B cell (primary cell): Measurements from ENCODE around the gene MYH10. TPM values are rescaled to one million over a fixed set of nuclear protein-coding genes. Genes with fewer than 3 reads are reported as not detected.

Source experiments
- ATAC-seq: fragments of 200-7000 bp; cut with Tn5 transposase; one replicate; pipeline ENCODE4 v1.10.0; 2021; ENCODE audit warnings: low read depth, mild to moderate bottlenecking, moderate number of reproducible peaks, moderate library complexity
- CTCF ChIA-PET: fragments of 350-600 bp; sonication (Branson Sonifier 250); formaldehyde crosslinking; loops from one replicate; lab custom pipeline; 2021; ENCODE audit warnings: antibody characterized with exemption, inconsistent platforms; lab: Charles Lee
- POLR2A ChIA-PET: fragments of 350-600 bp; sonication (Branson Sonifier 250); formaldehyde crosslinking; loops from one replicate; lab custom pipeline; 2021; ENCODE audit warnings: antibody characterized with exemption; lab: Charles Lee
- DNase-seq: peaks from one replicate; pipeline ENCODE4 v3.0.0; 2013
- H2AFZ ChIP-seq: 2 replicates; pipeline ENCODE4 v1.6.1; 2012; ENCODE audit warnings: mild to moderate bottlenecking, low read depth, low read length; ENCODE audit not compliant: insufficient read depth, poor library complexity, severe bottlenecking
- H3K27ac ChIP-seq, 2 donors: 1 replicate in 1 of 2; 2 replicates in 1 of 2; pipeline ENCODE4 v1.5.1; 2012 to 2013; ENCODE audit warnings: low read length in 2 of 2, mild to moderate bottlenecking in 2 of 2, moderate library complexity in 1 of 2
- H3K27me3 ChIP-seq, 4 experiments: fragments of 200-600 bp in 1 of 4; sonication (generic) in 1 of 4; replicated peaks in 1 of 4; 1 replicate in 2 of 4; 2 replicates in 2 of 4; pipeline versions ENCODE4 v1.6.1 to v1.7.0; 2013 to 2016; ENCODE audit warnings: low read length in 3 of 4, mild to moderate bottlenecking in 2 of 4, mixed read lengths in 1 of 4, moderate library complexity in 1 of 4; ENCODE audit not compliant: insufficient read depth in 4 of 4, control insufficient read depth in 3 of 4; ENCODE audit errors: control extremely low read depth in 1 of 4
- H3K36me3 ChIP-seq, 2 experiments: replicated peaks in 1 of 2; 1 replicate in 1 of 2; 2 replicates in 1 of 2; pipeline versions ENCODE4 v1.6.1 to v1.7.1; 2013; ENCODE audit warnings: low read length in 1 of 2; ENCODE audit not compliant: insufficient read depth in 2 of 2, control insufficient read depth in 1 of 2; ENCODE audit errors: control extremely low read depth in 1 of 2, extremely low read depth in 1 of 2
- H3K4me1 ChIP-seq, 2 donors: fragments of 200-600 bp in 1 of 2; sonication (generic) in 1 of 2; 1 replicate in 1 of 2; 2 replicates in 1 of 2; pipeline versions ENCODE4 v1.5.1 to v1.6.1; 2013 to 2017; ENCODE audit warnings: low read length in 2 of 2; ENCODE audit not compliant: control insufficient read depth in 2 of 2, insufficient read depth in 2 of 2
- H3K4me2 ChIP-seq: replicated peaks from 2 replicates; pipeline ENCODE3; 2012; ENCODE audit warnings: mild to moderate bottlenecking, low read depth, low read length; ENCODE audit not compliant: poor library complexity, severe bottlenecking
- H3K4me3 ChIP-seq, 5 experiments: fragments of 200-600 bp in 1 of 5; sonication (generic) in 1 of 5; 1 replicate in 3 of 5; 2 replicates in 2 of 5; pipeline versions ENCODE4 v1.5.1 to v1.7.0; 2011 to 2016; ENCODE audit warnings: low read length in 4 of 5, mild to moderate bottlenecking in 4 of 5, low read depth in 2 of 5, control low read depth in 1 of 5, moderate library complexity in 1 of 5; ENCODE audit not compliant: insufficient read depth in 1 of 5; ENCODE audit errors: control extremely low read depth in 1 of 5, extremely low read depth in 1 of 5
- H3K79me2 ChIP-seq: fragments of 200-600 bp; sonication (generic); one replicate; pipeline ENCODE4 v1.6.0; 2016; ENCODE audit warnings: low read length; ENCODE audit not compliant: control insufficient read depth, insufficient read depth
- H3K9ac ChIP-seq: fragments of 200-600 bp; sonication (generic); 2 replicates; pipeline ENCODE4 v1.6.1; 2017; ENCODE audit warnings: mild to moderate bottlenecking, low read length, moderate library complexity
- H3K9me3 ChIP-seq, 3 donors: one replicate each; pipeline versions ENCODE4 v1.6.1 to v1.7.1; 2013; ENCODE audit warnings: low read length in 2 of 3; ENCODE audit not compliant: control insufficient read depth in 2 of 3, insufficient read depth in 1 of 3; ENCODE audit errors: control extremely low read depth in 1 of 3
- H4K20me1 ChIP-seq: 2 replicates; pipeline ENCODE4 v1.6.0; 2012; ENCODE audit warnings: mild to moderate bottlenecking, low read length; ENCODE audit not compliant: insufficient read depth, control insufficient read depth, poor library complexity, severe bottlenecking
- H3K27ac Mint-ChIP-seq: one replicate; pipeline ENCODE4 v1.8.0; 2021; ENCODE audit warnings: mixed read lengths
- H3K27me3 Mint-ChIP-seq: one replicate; pipeline ENCODE4 v1.8.0; 2021; ENCODE audit warnings: mixed read lengths
- H3K4me1 Mint-ChIP-seq: one replicate; pipeline ENCODE4 v1.8.0; 2021; ENCODE audit warnings: mixed read lengths
- H3K4me3 Mint-ChIP-seq: one replicate; pipeline ENCODE4 v1.8.0; 2021; ENCODE audit warnings: mixed read lengths
- H3K9me3 Mint-ChIP-seq: one replicate; pipeline ENCODE4 v1.8.0; 2022; ENCODE audit warnings: mixed read lengths; ENCODE audit not compliant: insufficient read depth
- CTCF ChIP-seq: fragments of 200-600 bp; IDR thresholded peaks from one replicate; pipeline ENCODE4 v1.8.0; 2022; ENCODE audit warnings: antibody characterized with exemption, mild to moderate bottlenecking
- EZH2 ChIP-seq: IDR thresholded peaks from 2 replicates; pipeline ENCODE4 v1.6.1; 2012; ENCODE audit warnings: borderline replicate concordance, low read depth, mild to moderate bottlenecking, moderate library complexity, low read length; ENCODE audit not compliant: insufficient read depth, poor library complexity, severe bottlenecking
- WGBS: methylation state at CpG from one replicate; pipeline ENCODE4 v1.1.5; 2013; ENCODE audit warnings: missing lambda C conversion rate; ENCODE audit not compliant: insufficient coverage; 5-methylcytosine and 5-hydroxymethylcytosine counted together
- intact Hi-C: fragments of 100-400 bp; cut with micrococcal nuclease; formaldehyde crosslinking; loops from one replicate; pipeline ENCODE4 v1.10.0; 2022
- polyA plus RNA-seq: library from polyadenylated mRNA; depleted of rRNA; stranded (reverse); fragments of >200 nt; gene quantifications from 2 replicates; pipeline ENCODE4 v1.2.3, GENCODE V29; 2012
- total RNA-seq, 2 donors: library from RNA; stranded (reverse); fragments of 120-200 nt in 1 of 2; gene quantifications; 1 replicate in 1 of 2; 2 replicates in 1 of 2; pipeline versions ENCODE4 v1.2.3 to v1.2.4, GENCODE V29; 2013 to 2022

The MYH10 gene
- total and polyA plus RNA-seq, 2 donors (not counting 1 experiment from before 2014, with no cell fraction given) = 0.04 to 1.7 TPM

- no peaks in the 10 kb centered on the region for H3K9me3 ChIP-seq
- H3K36me3 ChIP-seq = peaks cover 2 to 17% of the 10 kb centered on the region in 2 experiments
- intact Hi-C loops = loop anchor here (5.0 to 10.0 kb wide), 4 partner anchors 191 to 1426 kb away; partner anchors contain the start of genes CTC1, MYH10, PFAS and RNASEK
- no peaks in the 10 kb centered on the region for H3K27me3 Mint-ChIP-seq
- no peak overlapping the region for H3K4me3 ChIP-seq
- H3K4me3 Mint-ChIP-seq = peak overlapping the region; percentile 39
- no peaks in the 10 kb centered on the region for H3K9me3 Mint-ChIP-seq
- H3K79me2 ChIP-seq = peaks cover 73% of the 10 kb centered on the region
- ChIA-PET CTCF (interaction anchor here (1.1 kb wide), 1 partner anchor 365 kb away, joined by 3 read pairs; no protein-coding TSS in a partner anchor), POLR2A (no interaction called here)
- ATAC-seq (no peak), DNase-seq (no peak)
- H3K4me1 Mint-ChIP-seq = peaks cover 59% of the 10 kb centered on the region
- TF ChIP-seq EZH2 (no peak), CTCF (no peak)
- H2AFZ ChIP-seq = no peak overlapping the region
- peaks cover 31% of the 10 kb centered on the region in 2 donors for H3K4me1 ChIP-seq
- H3K27ac Mint-ChIP-seq = no peak overlapping the region
- WGBS = 100% methylated on average over 2 of the region's 5 CpGs
- peak overlapping the region in 1 of 2 donors; percentile 26 for H3K27ac ChIP-seq
- peaks cover 59% of the 10 kb centered on the region for H4K20me1 ChIP-seq
- no peak overlapping the region for H3K9ac ChIP-seq
- no peak overlapping the region for H3K4me2 ChIP-seq
- H3K27me3 ChIP-seq = no peaks in the 10 kb centered on the region
Observed at GRCh38 chr17:8438441-8438840, 192.1 kb downstream of the MYH10 start.

GRCh38 chr17:8436844-8437171 is 193.7 kb downstream of the MYH10 start:
- peak overlapping the region; percentile 93 for H3K9ac ChIP-seq
- H3K9me3 ChIP-seq = no peaks in the 10 kb centered on the region
- no peaks in the 10 kb centered on the region for H3K27me3 ChIP-seq
- Mint-ChIP-seq H3K4me3 (peak overlapping the region; percentile 98), H3K27ac (peak overlapping the region; percentile 98), H3K4me1 (peaks cover 48% of the 10 kb centered on the region), H3K9me3 (no peaks in the 10 kb centered on the region), H3K27me3 (no peaks in the 10 kb centered on the region)
- ChIA-PET POLR2A (no interaction called here), CTCF (interaction anchor here (1.0 to 2.4 kb wide), 5 partner anchors 27 to 458 kb away, joined by 3 to 7 read pairs (median 5); partner anchors contain the start of gene KRABD2)
- H3K4me1 ChIP-seq = peaks cover 26 to 29% of the 10 kb centered on the region in 2 donors
- H3K4me2 ChIP-seq = peak overlapping the region; percentile 82
- peak overlapping the region; percentile 93 to 95 for H3K27ac ChIP-seq
- intact Hi-C loops = loop anchor here (5.0 to 10.0 kb wide), 4 partner anchors 190 to 1425 kb away; partner anchors contain the start of genes CTC1, MYH10, PFAS and RNASEK
- no peak for DNase-seq
- no CpG with 5 or more reads among the region's 5 CpGs for WGBS
- peaks cover 44% of the 10 kb centered on the region for H4K20me1 ChIP-seq
- ATAC-seq = no peak
- H3K36me3 ChIP-seq = peaks cover 2 to 17% of the 10 kb centered on the region in 2 experiments
- peaks cover 56% of the 10 kb centered on the region for H3K79me2 ChIP-seq
- H3K4me3 ChIP-seq = peak overlapping the region; percentile 77 to 91 (median 88)
- TF ChIP-seq EZH2 = no peak
- TF ChIP-seq CTCF = no peak
- H2AFZ ChIP-seq = peak overlapping the region; percentile 72
